Body of pancreas (tissue), 4 donors: ENCODE data around the gene PTGES.

Experiments
- POLR2A ChIP-seq, 3 donors: fragments of 450-650 bp; IDR thresholded peaks; one replicate each; pipeline ENCODE4 v1.6.1; 2016; ENCODE audit warnings: antibody characterized with exemption in 3 of 3, mild to moderate bottlenecking in 2 of 3
- TF ChIP-seq, protein P1 (sequence below), 7 experiments: fragments of 450-650 bp in 4 of 7; fragments of 200-600 bp in 3 of 7; sonication (generic) in 3 of 7; IDR thresholded peaks; one replicate each; pipeline ENCODE4 v1.5.1; 2016 to 2019; ENCODE audit warnings: antibody characterized with exemption in 7 of 7

DNA sequence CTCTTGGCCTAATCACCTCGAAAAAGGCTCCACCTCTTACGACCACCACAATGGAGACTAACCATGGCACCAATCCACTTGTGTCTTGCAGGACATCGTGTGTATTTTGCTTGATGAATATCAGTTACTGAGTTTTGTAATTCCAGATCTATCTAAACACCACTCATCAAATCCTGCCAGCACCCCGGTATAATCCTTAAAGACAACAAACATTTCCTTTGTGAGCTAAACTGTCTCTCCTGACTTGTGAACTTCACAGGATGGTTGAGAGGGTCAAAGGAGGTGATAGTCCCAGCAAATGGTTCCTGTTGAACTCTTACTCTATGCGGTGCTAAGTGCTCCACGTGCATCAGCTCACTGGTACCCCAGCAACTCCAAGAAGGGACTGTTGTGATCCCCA is 46.1 kb upstream of the PTGES start:
- no peak for TF ChIP-seq POLR2A (IDR thresholded peaks at IDR 0.05)
- TF ChIP-seq, protein P1, sequence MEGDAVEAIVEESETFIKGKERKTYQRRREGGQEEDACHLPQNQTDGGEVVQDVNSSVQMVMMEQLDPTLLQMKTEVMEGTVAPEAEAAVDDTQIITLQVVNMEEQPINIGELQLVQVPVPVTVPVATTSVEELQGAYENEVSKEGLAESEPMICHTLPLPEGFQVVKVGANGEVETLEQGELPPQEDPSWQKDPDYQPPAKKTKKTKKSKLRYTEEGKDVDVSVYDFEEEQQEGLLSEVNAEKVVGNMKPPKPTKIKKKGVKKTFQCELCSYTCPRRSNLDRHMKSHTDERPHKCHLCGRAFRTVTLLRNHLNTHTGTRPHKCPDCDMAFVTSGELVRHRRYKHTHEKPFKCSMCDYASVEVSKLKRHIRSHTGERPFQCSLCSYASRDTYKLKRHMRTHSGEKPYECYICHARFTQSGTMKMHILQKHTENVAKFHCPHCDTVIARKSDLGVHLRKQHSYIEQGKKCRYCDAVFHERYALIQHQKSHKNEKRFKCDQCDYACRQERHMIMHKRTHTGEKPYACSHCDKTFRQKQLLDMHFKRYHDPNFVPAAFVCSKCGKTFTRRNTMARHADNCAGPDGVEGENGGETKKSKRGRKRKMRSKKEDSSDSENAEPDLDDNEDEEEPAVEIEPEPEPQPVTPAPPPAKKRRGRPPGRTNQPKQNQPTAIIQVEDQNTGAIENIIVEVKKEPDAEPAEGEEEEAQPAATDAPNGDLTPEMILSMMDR (IDR thresholded peaks at IDR 0.05): no peak
